Activated T-cell treated with anti-CD3 and anti-CD28 coated beads, Interleukin-2, amount 50 U/mL, for 4 hours (primary cell): ENCODE results near the gene ZXDC. TPM values are rescaled to one million over a fixed set of nuclear protein-coding genes. Genes with fewer than 3 reads are reported as not detected.

Experiments used
- ATAC-seq, 2 donors: fragments of 200-7000 bp; cut with Tn5 transposase; one replicate each; pipeline ENCODE4 v1.10.0; 2021
- DNase-seq: peaks from one replicate; pipeline ENCODE4 v3.0.0-alpha.2; 2020
- H3K27me3 Mint-ChIP-seq: one replicate; pipeline ENCODE4 v1.8.0; 2021; ENCODE audit warnings: low read depth, mixed read lengths
- H3K36me3 Mint-ChIP-seq: one replicate; pipeline ENCODE4 v1.8.0; 2022; ENCODE audit warnings: mixed read lengths; ENCODE audit not compliant: insufficient read depth
- H3K4me1 Mint-ChIP-seq: one replicate; pipeline ENCODE4 v1.8.0; 2021; ENCODE audit warnings: low read depth, mixed read lengths
- H3K4me3 Mint-ChIP-seq: one replicate; pipeline ENCODE4 v1.8.0; 2021; ENCODE audit warnings: mild to moderate bottlenecking, moderate library complexity, mixed read lengths
- H3K9me3 Mint-ChIP-seq: one replicate; pipeline ENCODE4 v1.8.0; 2021; ENCODE audit warnings: mixed read lengths
- total RNA-seq, 3 donors: library from RNA; stranded (reverse); gene quantifications; one replicate each; pipeline ENCODE4 v1.2.1, GENCODE V29; 2021

The ZXDC gene
- total RNA-seq, 3 donors from 2014 or later: 24.4 to 25.6 (median 25.6) TPM

- no peaks in the 10 kb centered on the region for H3K27me3 Mint-ChIP-seq
- H3K9me3 Mint-ChIP-seq: no peaks in the 10 kb centered on the region
- peaks cover 50% of the 10 kb centered on the region for H3K36me3 Mint-ChIP-seq
- ATAC-seq: no peak
- H3K4me3 Mint-ChIP-seq: no peak overlapping the region
- no peak for DNase-seq
- peaks cover 18% of the 10 kb centered on the region for H3K4me1 Mint-ChIP-seq
Observed at GRCh38 chr3:126464093-126464492, 11.6 kb downstream of the ZXDC start.

GRCh38 chr3:126463521-126463920, 12.2 kb downstream of the ZXDC start:
- DNase-seq (no peak), ATAC-seq (no peak)
- Mint-ChIP-seq H3K36me3 (peaks cover 48% of the 10 kb centered on the region), H3K4me1 (peaks cover 17% of the 10 kb centered on the region), H3K27me3 (no peaks in the 10 kb centered on the region), H3K9me3 (no peaks in the 10 kb centered on the region), H3K4me3 (no peak overlapping the region)

DNA sequence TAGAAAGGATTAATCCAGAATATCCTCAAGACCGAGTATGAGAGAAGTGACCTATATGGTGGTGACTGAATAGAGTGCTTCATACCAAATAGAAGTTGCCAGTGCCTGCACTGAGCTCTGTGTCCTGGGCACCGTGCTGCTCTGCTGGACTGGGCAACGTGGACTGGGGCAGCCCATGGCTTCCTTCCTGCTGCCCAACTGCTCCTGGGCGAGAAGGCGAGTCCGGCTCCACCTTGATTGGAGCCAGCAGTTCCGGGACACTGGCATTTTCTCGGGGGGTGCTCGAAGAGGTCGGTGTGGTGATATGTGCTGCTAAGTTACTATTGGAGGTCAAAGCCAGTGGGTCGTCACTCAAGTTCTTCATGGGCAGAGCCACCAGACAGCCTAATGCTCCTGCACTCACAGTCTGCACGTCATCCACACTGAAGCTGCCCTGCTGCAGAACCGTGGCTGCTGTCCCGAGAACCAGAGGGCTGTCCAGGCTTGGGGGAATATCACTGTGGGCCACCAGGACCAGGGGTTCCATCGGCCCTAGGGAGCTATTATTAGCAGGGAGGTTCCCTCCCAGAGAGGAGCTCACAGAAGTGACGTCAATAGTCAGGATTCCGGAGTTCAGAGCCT, 14.1 kb downstream of the ZXDC start:
- Mint-ChIP-seq H3K9me3 (no peaks in the 10 kb centered on the region), H3K36me3 (peaks cover 47% of the 10 kb centered on the region), H3K27me3 (no peaks in the 10 kb centered on the region), H3K4me3 (no peak overlapping the region), H3K4me1 (peaks cover 10% of the 10 kb centered on the region)
- DNase-seq (no peak), ATAC-seq (no peak)

DNA sequence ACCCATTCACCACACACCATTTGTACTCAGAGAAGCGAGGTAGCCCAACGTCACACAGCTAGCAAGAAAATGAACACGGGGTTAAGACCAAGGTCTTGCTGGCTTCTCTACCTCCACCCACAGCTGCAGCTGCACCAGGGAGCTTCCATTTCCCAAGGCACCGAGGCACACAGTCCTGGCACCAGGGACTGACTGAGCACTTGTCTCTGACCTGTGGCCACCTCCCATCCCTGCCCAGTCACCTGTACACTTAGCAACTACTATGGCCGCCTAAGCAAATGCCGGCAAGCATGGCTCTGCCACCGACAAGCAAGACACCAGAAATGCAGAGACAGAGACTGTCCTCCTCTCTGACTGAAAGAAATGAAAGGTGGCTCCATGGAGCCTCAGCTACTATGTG, 15.3 kb downstream of the ZXDC start:
- Mint-ChIP-seq H3K4me3 (no peak overlapping the region), H3K4me1 (peaks cover 10% of the 10 kb centered on the region), H3K9me3 (no peaks in the 10 kb centered on the region), H3K36me3 (peaks cover 41% of the 10 kb centered on the region), H3K27me3 (no peaks in the 10 kb centered on the region)
- no peak for ATAC-seq
- no peak for DNase-seq

GRCh38 chr3:126459763-126460127, 15.9 kb downstream of the ZXDC start:
- H3K36me3 Mint-ChIP-seq: peaks cover 43% of the 10 kb centered on the region
- DNase-seq (no peak), ATAC-seq (no peak)
- no peaks in the 10 kb centered on the region for H3K27me3 Mint-ChIP-seq
- no peak overlapping the region for H3K4me3 Mint-ChIP-seq
- peaks cover 12% of the 10 kb centered on the region for H3K4me1 Mint-ChIP-seq
- no peaks in the 10 kb centered on the region for H3K9me3 Mint-ChIP-seq

GRCh38 chr3:126459111-126459762, 16.5 kb downstream of the ZXDC start:
- H3K27me3 Mint-ChIP-seq: no peaks in the 10 kb centered on the region
- DNase-seq (no peak), ATAC-seq (no peak)
- H3K36me3 Mint-ChIP-seq: peaks cover 43% of the 10 kb centered on the region
- no peaks in the 10 kb centered on the region for H3K9me3 Mint-ChIP-seq
- peaks cover 12% of the 10 kb centered on the region for H3K4me1 Mint-ChIP-seq
- H3K4me3 Mint-ChIP-seq: no peak overlapping the region

GRCh38 chr3:126456766-126457388, 18.8 kb downstream of the ZXDC start:
- H3K9me3 Mint-ChIP-seq: no peaks in the 10 kb centered on the region
- no peak for DNase-seq
- no peaks in the 10 kb centered on the region for H3K27me3 Mint-ChIP-seq
- H3K4me3 Mint-ChIP-seq: no peak overlapping the region
- ATAC-seq: no peak
- peaks cover 46% of the 10 kb centered on the region for H3K36me3 Mint-ChIP-seq
- H3K4me1 Mint-ChIP-seq: peaks cover 12% of the 10 kb centered on the region

DNA sequence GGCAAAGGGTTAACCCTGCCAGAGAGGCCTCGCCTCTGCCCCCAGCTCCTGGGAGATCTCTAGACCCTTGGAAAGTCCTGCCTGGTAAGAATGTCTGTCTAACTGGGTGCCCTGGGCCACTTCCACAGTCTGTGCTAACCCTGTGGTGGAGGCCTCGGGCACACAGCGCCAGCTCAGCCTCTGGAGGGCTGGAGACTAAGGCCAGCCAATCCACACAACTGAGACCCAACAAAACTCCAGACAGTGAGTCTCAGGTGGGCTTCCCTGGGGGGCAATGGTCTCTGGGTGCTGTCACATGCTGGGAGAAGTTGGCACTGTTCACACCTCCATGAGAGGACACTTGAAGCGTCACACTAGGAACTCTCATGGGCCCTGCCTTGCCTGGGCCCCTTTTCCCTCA, 19.5 kb downstream of the ZXDC start:
- H3K36me3 Mint-ChIP-seq: peaks cover 47% of the 10 kb centered on the region

GRCh38 chr3:126454437-126455198, 21.1 kb downstream of the ZXDC start:
- Mint-ChIP-seq H3K36me3 (peaks cover 44% of the 10 kb centered on the region), H3K4me3 (no peak overlapping the region), H3K9me3 (no peaks in the 10 kb centered on the region), H3K27me3 (no peaks in the 10 kb centered on the region), H3K4me1 (peaks cover 8% of the 10 kb centered on the region)
- no peak for ATAC-seq
- no peak for DNase-seq

More for the DNA sequence above, 19.5 kb downstream of the ZXDC start:
- DNase-seq: no peak
- no peak for ATAC-seq
- H3K4me1 Mint-ChIP-seq: peaks cover 12% of the 10 kb centered on the region
- no peaks in the 10 kb centered on the region for H3K9me3 Mint-ChIP-seq
- no peak overlapping the region for H3K4me3 Mint-ChIP-seq
- no peaks in the 10 kb centered on the region for H3K27me3 Mint-ChIP-seq

DNA sequence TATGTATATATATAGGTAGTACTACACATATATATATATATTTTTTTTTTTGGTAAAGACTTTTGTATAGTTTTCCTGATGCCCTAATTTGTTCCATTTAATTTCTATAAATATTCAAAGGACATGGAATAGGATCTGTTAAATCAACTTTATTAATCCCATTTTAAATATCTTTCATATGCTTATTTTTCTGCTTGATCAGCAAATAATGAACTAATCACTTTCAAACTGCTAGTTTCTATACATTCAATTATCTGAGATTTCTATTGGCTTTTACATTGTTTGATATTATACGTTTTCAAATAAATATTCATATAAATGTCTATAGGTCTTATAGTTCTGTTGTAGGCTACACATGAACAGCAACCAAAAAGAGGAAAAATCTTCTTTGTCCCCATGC, 21.7 kb downstream of the ZXDC start:
- H3K27me3 Mint-ChIP-seq: no peaks in the 10 kb centered on the region
- peaks cover 8% of the 10 kb centered on the region for H3K4me1 Mint-ChIP-seq
- H3K36me3 Mint-ChIP-seq: peaks cover 44% of the 10 kb centered on the region
- ATAC-seq: no peak
- H3K4me3 Mint-ChIP-seq: no peak overlapping the region
- no peak for DNase-seq
- H3K9me3 Mint-ChIP-seq: no peaks in the 10 kb centered on the region

- Mint-ChIP-seq H3K4me1 (peaks cover 3% of the 10 kb centered on the region), H3K36me3 (peaks cover 43% of the 10 kb centered on the region), H3K9me3 (no peaks in the 10 kb centered on the region), H3K4me3 (no peak overlapping the region), H3K27me3 (no peaks in the 10 kb centered on the region)
- ATAC-seq (no peak), DNase-seq (no peak)
Observed at GRCh38 chr3:126452213-126452612, 23.5 kb downstream of the ZXDC start.

- H3K36me3 Mint-ChIP-seq: peaks cover 39% of the 10 kb centered on the region
- DNase-seq (no peak), ATAC-seq (no peak)
- no peak overlapping the region for H3K4me3 Mint-ChIP-seq
- no peaks in the 10 kb centered on the region for H3K27me3 Mint-ChIP-seq
- H3K4me1 Mint-ChIP-seq: peaks cover 3% of the 10 kb centered on the region
- H3K9me3 Mint-ChIP-seq: no peaks in the 10 kb centered on the region
Observed at GRCh38 chr3:126451511-126451910, 24.2 kb downstream of the ZXDC start.

GRCh38 chr3:126450744-126451143, 24.9 kb downstream of the ZXDC start:
- Mint-ChIP-seq H3K36me3 (peaks cover 42% of the 10 kb centered on the region), H3K9me3 (no peaks in the 10 kb centered on the region), H3K4me3 (no peak overlapping the region), H3K27me3 (no peaks in the 10 kb centered on the region), H3K4me1 (peaks cover 3% of the 10 kb centered on the region)
- no peak for ATAC-seq
- DNase-seq: no peak

GRCh38 chr3:126450219-126450618, 25.5 kb downstream of the ZXDC start:
- Mint-ChIP-seq H3K36me3 (peaks cover 39% of the 10 kb centered on the region), H3K27me3 (no peaks in the 10 kb centered on the region), H3K9me3 (no peaks in the 10 kb centered on the region), H3K4me3 (no peak overlapping the region), H3K4me1 (peaks cover under 1% of the 10 kb centered on the region)
- DNase-seq (no peak), ATAC-seq (no peak)
